GM18909 (cell line): ENCODE data around the gene CRIP2.

Experiments
- ATAC-seq: cut with Tn5 transposase; IDR thresholded peaks from one replicate; pipeline ENCODE4 v1.9.1; 2021; ENCODE audit warnings: mild to moderate bottlenecking; ENCODE audit not compliant: unreplicated experiment, poor library complexity

The CRIP2 gene

DNA sequence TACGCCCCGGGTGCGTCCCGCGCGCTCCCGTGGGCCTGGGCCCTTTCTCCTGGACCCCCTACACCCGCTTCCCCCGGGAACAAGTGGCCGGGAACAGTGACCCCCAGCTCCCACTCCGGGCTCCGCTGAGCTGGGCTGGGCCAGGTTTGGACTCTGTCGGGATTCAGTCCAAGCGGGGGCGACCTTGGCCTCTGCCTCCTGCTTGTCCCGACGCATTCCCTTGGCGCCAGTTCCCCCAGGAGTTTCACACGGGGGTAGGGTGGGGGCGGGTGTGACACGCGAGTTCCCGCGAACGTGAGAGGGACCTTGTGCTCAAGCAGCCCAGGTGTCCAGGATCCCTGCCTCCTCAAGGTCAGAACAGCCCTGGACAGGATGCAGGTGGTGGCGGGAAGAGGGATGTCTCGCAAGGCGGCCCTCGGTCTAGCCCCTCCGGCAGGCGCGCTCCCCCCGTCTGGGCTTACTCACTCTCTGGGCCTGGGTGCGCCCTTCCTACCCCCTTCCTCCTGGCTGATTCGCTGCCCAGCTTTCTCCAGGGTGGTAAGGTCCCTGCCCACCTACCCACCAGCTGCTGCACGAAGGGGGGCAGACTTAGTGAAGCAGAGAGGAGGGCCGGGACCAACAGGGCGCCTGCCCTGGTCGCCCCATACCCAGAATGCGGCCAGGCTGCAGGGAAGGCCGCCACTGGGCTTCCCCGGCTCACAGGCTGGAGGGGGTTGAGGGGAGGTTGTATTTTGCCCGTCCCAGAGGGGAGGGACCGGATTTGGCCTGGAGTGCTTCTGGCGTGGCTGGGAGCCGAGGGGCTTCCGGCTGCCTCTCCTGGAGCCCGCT is 862 bp downstream of the CRIP2 start:
- ATAC-seq: no peak

DNA sequence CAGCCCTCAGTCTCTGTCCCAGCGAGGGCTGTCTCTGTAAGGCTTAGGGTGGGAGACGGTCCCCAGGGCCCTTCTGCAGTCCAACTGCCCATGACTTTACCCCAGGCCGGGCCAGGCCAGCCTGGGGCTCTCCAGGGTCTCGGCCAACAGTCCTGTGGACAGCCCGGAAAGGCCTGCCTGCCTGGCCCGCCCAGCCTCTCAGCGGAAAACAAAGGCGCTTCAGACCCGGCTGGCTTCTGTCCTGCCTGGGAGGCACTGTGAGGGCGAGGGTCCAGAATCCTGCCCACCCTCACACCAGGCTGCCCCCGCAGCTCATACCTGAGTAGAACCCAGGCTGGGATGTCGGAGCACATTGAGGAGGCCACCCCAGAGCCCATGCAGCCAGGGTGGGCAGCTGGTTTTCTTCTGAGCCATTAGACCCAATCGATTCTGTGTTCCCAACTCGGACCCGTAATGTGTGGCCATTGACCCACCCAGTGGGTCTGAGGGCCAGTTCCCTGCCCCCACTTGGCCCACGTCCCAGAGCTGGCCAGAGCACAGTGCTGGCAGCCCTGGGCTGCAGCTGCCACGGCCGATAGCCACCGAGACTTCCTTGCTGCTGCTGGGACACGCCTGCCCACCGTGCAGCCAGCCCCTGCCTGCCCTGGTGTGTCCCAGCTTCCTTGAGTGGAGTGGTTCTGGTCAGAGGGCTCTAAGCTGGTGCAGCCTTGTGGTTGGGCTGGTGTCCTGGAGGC is 1.6 kb downstream of the CRIP2 start:
- no peak for ATAC-seq

DNA sequence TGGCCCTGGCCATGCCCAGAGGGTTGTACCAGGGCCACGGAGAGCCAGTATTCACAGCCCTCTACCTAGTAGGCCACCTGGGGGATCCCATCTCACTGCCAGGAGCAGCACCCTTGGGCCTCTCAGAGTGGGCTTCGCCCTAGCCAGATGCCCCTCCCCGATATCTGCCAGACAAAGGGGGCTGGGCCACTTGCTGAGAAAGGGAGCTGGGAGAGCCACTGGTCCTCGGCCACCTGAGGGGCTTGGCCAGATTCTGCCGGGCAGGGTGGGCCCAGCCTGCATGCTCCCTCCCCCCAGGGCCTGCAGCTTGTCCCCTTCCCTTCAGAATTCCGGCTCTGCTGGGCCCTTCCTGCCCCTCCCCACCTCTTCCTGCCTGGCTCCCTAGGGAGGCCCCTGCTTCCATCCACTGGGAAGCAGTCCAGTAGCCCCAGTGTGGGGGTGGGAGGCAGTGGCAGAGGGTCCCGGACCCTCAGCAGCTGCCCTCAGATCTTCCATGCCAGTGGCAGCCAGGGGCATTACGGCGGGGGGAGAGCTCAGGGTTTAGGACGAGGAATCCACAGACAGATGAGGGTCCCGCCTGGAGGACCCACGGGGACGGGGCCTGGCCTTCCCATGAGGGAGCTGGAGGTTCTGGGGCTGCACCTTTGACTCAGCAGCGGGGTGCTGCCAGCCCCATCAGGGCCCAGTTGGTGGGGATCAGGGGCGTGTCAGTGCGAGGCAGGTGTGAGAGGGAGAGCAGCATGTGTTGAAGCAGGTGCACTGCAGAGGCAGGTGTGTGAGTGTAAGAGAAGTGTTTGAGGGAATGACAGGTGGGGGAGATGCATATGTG is 2.4 kb downstream of the CRIP2 start:
- no peak for ATAC-seq

DNA sequence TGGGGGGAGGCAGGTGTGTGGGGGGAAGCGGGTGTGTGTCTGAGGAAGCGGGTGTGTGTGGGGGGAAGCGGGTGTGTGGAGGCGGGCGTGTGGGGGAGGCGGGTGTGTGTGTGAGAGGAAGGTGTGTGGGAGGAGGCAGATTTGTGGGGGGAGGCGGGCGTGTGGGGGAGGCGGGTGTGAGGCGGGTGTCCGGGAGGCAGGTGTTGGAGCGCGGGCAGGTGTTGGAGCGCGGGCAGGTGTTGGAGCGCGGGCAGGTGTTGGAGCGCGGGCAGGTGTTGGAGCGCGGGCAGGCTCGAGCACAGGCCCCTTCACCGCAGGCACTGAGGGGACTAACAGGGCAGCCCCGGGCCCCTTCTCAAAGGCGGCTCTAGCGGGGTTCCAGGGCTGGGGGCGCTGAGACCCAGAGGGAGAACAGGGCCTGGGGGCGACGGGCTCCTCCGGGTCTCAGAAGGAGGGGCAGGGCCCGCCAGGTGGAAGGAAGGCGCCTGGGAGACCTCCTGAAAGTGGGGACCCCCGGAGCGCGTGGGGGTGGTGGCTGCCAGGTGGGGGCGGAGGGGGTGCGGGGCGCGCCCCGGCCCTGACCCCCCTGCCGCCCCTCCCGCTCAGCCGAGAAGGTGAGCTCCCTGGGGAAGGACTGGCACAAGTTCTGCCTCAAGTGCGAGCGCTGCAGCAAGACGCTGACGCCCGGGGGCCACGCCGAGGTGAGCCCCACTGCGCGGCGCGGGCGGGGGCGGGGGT is 3.2 kb downstream of the CRIP2 start:
- no peak for ATAC-seq

DNA sequence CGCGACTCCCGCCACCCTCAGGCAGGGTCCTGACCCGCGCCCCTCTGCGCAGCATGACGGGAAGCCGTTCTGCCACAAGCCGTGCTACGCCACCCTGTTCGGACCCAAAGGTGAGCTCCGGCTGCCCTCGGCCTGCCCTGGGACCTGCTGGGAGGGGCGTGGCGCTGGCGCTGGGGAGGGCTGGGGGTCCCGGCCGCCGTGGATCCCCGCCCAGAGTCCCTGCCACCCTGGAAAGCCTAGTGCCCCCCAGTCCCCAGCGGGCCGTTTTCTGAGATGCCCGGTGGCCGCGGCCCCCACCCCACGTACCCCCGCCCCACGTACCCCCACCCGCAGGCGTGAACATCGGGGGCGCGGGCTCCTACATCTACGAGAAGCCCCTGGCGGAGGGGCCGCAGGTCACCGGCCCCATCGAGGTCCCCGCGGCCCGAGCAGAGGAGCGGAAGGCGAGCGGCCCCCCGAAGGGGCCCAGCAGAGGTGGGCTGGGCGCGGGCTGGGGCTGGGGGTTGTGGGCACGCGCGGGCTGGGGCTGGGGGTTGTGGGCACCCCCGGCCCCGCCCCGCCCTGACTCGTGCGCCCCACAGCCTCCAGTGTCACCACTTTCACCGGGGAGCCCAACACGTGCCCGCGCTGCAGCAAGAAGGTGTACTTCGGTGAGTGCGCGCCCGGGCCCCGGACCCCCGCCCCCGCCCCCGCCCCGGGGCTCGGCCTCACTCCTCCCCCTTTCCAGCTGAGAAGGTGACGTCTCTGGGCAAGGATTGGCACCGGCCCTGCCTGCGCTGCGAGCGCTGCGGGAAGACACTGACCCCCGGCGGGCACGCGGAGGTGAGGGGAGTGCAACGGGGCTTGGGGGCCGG is 4.0 kb downstream of the CRIP2 start:
- ATAC-seq: no peak

DNA sequence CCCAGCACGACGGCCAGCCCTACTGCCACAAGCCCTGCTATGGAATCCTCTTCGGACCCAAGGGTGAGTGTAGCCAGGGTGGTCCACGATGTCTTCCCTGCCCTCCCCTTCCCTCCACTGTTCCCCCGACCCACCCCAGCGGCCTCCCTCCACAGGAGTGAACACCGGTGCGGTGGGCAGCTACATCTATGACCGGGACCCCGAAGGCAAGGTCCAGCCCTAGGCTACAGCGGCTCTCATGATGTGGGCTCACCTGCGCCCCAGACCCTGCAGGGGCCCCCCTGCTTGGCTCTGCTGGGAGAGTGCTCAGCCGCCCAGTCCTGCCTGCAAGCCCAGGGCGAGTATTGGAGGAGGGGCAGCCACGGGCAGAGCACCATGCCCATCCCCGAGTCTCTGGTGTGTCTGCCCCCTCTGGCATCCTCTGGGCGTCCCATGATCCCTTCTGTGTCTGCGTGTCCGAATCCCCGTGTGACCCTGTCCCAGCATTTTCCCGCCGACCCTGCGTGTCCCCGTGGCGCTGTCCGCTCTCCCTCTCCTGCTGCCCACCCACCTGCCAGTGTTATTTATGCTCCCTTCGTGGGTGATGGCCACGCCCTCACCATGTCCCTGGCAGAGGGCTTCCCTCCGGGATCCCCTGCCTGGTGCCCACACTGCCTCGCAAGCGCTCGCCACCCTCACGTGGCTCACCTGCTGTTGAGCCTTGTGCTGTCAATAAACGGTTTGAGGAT is 5.0 kb downstream of the CRIP2 start:
- ATAC-seq: no peak

DNA sequence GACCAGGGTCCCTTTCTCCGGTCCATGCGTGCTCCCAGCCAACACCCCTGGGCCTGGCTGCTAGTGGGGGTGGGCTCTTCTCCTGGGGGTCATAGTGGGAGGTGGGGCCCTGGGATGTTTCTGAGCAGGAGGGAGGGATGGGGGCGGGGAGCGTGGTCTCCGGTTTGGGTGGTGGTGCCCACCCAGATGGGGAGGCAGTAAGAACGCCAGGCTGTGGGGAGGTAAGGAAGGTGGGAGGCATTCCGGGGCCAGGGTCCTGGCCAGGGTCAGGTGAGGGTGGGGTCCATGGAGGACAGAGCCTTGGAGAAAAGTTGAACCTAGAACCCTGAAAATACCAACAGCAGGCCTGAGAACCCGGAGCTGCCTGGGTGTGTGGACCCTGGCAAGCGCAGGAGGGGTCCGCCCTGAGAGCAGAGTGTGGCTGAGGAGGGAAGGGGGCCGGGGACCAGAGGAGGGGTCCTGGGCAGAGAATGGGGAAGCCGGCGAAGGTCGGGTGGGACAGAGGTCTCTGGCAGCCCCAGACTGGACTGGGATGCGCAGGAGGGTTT is 5.7 kb downstream of the CRIP2 start:
- ATAC-seq: no peak

DNA sequence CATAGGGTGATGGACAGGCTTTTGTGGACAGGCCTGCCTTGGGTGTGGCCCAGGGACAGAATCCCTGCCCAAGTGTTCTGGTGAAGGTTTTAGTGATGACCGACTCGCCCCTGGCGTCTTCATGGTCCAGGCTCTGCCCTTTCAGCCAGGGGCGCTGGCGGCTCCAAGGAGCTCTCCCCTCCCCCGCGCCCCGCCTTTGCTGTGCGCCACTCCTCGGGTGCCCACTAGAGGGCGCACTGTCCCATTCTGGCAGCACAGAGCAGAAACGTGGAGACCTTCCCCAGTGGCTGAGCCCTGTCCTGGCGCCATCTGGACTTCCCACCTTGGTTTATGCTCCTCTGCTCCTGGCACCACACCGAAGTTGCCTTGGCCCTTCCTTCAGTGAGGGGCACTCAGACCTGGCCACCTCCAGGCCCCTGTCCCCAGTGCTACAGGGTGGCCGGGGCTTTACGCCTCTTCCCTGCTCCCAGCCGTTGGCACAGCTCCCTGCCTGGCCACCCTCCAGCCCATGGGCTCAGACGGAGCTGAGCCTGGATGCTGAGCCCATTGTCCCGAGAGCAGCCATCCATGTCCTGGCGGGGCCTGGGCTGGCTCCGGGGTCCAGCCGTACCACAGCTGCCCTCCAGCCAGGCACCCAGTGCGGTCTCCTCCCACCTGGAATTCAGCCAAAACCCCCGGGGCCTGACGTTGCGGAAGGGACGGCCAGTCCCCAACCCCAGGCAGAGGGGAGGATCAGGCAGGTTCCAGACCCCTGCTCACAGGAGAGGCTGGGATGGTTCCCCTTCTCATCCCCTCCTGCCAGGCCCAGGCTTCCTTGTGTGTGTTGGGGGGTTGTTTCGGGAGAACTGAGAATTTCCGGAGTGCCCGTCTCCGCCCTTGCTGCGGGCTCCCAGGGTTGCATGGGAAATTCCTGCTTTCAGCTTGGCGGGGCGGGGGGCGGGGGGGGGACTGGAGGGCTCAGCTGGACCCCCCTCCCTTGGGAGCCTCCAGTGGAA is 6.5 kb downstream of the CRIP2 start:
- peak; percentile 60 for ATAC-seq

DNA sequence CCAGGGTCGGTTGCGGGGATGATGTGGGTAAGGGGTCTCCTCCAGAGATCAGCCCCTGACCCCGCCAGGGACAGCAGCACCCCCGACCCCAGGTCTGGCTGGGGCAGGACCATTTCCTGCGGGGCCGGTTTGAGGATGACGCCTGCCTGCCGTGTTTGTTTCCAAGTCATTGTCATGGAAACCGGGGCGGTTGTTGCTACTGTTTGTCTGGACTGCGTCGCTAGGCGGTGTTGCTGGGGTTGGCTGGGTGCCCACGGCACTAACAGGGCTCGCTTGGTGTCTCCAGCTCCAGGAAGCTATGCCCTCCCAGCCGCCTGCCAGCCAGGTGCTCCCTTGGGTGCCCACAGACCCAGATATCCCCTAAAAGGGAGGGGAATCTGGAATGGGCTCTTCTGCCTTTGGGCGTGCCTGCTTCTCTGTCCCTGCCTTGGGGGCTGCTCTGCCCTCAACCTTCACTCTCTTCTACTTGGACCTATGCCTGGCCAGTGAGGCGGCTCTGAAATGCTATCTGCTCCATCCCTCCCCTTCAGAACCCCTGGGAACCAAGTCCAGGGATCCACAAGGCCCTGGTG is 7.4 kb downstream of the CRIP2 start:
- peak; percentile 59 for ATAC-seq

DNA sequence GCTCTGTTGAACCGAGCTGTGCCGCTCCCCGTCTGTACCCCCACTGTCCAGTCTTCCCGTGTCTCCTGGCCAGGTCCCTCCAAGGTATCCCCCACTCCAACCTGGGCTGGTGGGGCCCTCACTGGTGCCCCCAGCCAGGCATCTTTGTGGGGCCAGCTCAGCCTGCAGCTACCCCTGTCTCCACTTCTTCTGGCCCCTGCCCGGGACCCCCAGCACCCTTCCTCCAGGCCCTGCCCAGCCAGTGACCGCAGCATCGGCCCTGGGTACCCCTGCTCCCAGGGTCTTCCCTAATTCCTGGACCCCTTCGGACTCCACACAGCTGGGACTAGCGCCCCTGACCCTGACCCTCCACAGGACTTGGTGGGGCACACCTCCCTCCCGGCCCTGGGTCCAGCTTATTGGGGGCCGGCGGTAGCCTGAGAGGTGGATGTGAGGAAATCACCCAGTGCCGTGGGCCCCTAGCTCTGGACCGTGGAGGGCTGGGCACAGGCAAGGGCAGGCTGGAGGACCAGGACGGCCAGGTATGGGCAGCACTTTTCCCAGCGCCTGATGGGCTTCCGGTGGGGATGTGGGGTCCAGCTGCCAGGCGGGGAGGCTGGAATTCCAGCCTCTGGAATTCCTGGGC is 8.0 kb downstream of the CRIP2 start:
- no peak for ATAC-seq

DNA sequence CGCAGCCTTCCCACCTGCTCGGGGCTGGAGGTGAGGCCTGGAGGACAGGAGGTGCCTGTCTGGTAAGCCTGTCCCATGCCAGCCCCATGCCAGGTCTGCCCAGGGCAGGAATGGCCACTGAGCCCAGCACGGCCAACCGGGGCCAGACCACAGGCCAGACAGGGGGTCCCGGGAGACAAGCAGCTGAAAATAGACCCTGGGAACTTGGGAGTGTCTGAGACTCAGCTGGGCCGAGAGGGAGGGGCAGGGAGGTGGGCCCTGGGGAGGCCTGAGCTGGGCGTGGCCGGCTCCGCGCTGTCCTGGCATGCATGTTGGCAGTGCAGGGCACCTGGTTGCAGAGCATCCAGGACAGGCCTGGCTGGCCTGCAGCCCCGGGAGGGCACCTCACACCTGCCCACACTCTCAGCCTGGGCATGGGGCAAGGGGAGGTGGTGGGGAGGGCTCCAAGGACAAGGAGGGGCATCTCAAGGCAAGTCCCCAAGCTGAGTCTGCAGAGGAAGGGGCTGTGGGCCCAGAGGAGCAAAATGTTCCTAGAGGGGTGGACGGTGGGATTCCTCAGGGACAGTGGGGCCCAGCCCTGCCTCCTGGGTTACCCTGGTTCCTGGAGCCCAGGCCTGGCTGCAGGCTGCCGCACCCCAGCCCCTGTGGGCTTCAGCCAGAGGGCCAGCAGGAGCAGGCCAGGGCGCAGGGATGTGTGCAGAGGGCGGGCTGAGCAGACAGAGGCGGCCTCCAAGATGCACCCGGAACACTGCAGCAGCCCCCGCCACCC is 8.9 kb downstream of the CRIP2 start:
- no peak for ATAC-seq

DNA sequence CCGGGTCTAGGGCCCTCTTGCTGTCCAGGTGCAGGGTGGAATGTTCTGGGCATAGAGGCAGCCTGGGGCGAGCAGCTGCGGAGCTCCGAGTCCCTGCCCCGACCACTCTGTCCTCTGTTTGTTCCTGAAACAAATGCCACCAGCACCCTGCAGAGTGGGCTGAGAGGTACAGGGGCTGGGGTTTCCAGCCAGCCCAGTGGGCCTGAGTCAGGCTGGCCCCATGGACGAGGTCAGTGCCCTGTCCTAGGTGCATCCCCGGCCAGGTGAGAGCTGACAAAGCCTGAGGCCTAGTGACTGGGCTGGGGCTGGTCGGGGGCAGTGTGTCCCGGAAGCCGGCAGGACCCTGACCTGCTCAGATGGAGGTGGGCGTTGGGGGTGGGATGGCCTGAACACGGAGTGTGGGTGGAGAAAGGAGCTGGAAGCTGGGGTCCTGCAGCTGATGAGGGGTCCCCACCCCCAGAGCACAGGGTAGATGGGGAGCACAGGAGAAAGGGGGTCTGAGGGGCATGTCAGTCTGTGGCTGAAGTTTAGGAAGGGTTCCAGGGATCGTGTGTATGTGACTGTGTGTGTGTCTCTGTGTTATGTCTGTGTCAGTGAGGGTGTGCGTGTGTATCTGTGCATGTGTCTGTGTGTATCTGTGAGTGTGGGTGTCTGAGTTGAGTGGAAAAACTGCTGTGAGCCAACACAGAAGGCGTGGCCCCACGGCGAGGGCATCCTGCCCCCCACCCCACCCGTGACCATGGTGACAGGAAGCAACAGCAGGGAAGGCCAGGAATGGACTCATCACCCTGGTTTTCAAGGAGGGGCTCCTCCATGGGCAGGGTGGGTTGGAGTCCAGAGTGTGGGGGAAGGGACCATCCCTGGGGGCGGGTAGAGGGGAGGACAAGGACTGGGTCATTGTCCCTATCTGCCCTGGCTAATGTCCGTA is 9.7 kb downstream of the CRIP2 start:
- no peak for ATAC-seq

DNA sequence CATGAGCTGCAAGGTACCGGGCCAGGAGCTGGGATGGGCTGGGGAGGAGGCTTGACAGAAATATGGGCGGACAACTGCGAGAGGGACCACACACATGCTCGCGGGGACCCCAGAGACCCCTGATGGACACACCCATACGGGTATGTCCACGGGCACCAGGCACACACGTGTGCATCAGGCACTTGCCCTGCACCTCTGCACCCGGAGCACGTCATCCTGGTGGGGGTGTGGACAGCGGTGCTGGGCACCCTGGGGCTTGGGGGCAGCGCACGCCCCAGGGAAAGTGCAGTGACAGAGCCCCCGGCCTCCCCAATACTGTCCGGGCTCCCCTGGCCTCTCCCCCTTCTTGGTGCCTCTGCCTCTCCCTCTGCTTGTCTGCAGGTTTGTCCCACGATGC is 10.4 kb downstream of the CRIP2 start:
- ATAC-seq: no peak

DNA sequence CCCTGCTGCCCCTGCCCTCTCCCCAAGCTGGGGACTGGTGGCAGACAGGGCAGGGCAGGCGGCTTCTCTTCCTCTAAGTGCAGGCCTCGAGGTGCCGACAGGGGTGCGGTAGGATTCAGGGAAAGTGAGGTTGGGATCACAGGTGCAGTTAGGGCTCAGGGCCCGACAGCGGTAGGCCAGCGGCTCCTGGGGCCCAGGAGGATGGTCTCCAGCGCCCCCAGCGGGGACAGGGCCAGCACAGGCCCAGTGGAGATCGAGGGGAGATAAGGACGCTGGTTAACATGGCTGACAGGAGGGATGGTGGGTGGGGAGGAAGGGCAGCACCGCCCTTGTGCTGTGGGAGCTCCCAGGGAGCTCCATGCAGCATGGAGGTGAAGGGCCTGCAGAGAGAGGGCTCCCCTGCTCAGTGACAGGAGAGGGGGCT is 11.1 kb downstream of the CRIP2 start:
- ATAC-seq: no peak
